Mucosa of stomach (tissue), 1 donor: ENCODE measurements around the gene ELAPOR2.

Experiments used
- H3K27me3 ChIP-seq: one replicate; pipeline ENCODE4 v1.7.0; 2013; ENCODE audit warnings: mild to moderate bottlenecking, low read length; ENCODE audit not compliant: control insufficient read depth, insufficient read depth
- H3K36me3 ChIP-seq: one replicate; pipeline ENCODE4 v1.7.0; 2013; ENCODE audit warnings: low read length; ENCODE audit not compliant: control insufficient read depth, insufficient read depth
- H3K4me1 ChIP-seq: one replicate; pipeline ENCODE4 v1.7.0; 2013; ENCODE audit warnings: mild to moderate bottlenecking, low read length; ENCODE audit not compliant: control insufficient read depth, insufficient read depth
- H3K4me3 ChIP-seq: one replicate; pipeline ENCODE4 v1.7.0; 2013; ENCODE audit warnings: low read length
- H3K9ac ChIP-seq: one replicate; pipeline ENCODE4 v1.7.0; 2013; ENCODE audit warnings: mild to moderate bottlenecking, low read length, moderate library complexity
- H3K9me3 ChIP-seq: one replicate; pipeline ENCODE4 v1.7.0; 2013; ENCODE audit warnings: mild to moderate bottlenecking, low read length, moderate library complexity; ENCODE audit not compliant: control insufficient read depth
- donor health status: Pancreatic carcinoma.

Gene ELAPOR2

DNA sequence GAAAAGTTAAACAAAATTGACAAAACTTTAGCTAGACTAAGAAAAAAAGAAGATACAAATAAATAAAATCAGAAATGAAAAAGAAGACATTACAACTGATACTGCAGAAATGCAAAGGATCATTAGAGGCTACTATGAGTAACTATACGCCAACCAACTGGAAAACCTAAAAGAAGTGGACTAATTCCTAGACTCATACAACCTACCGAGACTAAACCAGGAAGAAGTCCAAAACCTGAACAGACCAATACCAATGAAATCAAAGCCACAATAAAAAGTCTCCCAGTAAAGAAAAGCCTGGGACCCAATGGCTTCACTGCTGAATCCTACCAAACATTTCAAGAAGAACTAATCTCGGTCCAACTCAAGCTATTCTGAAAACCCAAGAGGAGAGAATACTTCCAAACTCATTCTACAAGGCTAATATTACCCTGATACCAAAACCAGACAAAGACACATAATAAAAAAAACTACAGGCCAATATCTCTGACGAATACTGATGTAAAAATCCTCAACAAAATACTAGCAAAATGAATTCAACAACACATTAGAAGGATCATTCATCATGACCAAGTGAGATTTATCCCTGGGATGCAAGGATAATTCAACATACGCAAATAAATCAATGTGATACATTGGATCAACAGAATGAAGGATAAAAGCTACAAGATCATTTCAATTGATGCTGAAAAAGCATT, 20.3 kb downstream of the ELAPOR2 start:
- H3K9me3 ChIP-seq: no peaks in the 10 kb centered on the region
- H3K4me1 ChIP-seq: no peaks in the 10 kb centered on the region
- H3K36me3 ChIP-seq: no peaks in the 10 kb centered on the region
- peak overlapping the region; percentile 8 for H3K4me3 ChIP-seq
- H3K9ac ChIP-seq: peak overlapping the region; percentile 22
- H3K27me3 ChIP-seq: no peaks in the 10 kb centered on the region

DNA sequence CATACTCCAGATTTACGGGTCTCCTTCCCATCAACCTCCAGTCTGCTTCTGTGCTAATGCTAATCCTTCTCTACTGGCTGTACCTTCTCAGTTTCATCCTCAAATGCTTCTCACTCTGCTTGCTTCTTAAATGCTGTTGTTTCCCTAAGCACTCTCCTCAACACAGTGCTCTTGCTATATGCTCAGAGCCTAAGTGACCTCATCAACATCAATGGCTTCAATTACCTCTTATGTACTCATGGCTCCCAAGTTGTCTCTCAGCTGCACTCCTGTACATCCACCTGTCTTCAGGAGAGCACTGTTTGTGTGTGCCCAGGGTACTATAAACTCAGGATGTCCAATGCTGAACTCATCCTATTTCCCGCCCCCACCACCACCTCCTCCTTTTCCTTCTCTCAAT, 22.5 kb downstream of the ELAPOR2 start:
- Histone ChIP-seq H3K9me3 (no peaks in the 10 kb centered on the region), H3K9ac (no peak overlapping the region), H3K4me3 (no peak overlapping the region), H3K27me3 (no peaks in the 10 kb centered on the region), H3K36me3 (no peaks in the 10 kb centered on the region), H3K4me1 (no peaks in the 10 kb centered on the region)

DNA sequence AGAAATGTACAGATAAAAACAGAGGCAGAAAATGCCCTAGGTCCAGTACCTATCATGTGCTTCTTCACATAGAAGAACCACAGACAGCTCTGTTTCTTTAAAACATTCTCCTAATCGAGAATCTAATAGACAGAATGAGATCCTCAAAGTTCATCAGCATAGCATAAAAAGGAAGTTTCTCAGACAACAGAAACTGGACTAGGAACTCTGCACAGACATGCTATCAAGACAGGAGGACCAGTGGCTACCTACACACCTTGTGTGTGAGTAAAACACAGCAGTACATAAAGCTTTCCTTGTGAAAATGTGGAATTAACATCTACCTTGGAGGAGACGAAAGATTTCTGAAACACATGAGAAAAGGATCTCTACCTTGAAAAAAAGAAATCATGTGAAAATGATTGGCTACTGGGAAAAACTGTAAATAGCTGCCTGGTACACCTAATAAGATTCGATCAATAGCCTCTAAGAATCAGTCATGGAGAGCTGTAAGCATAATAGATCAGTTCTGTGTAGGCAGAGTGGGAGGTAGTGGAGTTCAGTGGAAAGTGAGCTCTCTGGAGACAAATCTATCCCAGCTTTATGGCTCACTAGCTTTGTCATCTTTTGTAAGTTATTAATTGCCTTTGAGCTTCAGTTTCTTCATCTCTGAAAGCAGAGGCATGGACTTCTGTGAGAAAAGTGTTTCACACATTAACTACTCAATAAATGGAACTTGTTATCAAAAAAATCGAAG, 26.7 kb downstream of the ELAPOR2 start:
- Histone ChIP-seq H3K4me1 (no peaks in the 10 kb centered on the region), H3K36me3 (no peaks in the 10 kb centered on the region), H3K9ac (no peak overlapping the region), H3K27me3 (no peaks in the 10 kb centered on the region), H3K4me3 (no peak overlapping the region), H3K9me3 (no peaks in the 10 kb centered on the region)

DNA sequence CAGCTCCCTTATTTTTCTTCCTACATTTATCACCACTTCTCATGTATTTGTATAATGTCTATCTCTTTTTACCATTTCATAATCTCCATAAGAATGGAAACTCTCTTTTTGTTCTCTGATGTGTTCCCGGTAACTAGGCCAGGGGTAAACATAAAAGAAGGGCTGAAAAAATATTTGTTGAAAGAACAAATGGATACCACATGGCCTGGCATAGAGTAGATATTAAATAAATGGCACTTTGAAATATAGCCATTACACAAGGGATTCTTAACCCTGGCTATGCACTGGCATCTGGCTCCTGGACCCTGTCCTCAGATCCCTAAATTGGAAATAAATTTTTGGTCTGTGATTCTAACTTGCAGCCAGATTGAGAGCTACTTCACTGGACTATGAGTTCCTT, 30.4 kb downstream of the ELAPOR2 start:
- H3K36me3 ChIP-seq: no peaks in the 10 kb centered on the region

DNA sequence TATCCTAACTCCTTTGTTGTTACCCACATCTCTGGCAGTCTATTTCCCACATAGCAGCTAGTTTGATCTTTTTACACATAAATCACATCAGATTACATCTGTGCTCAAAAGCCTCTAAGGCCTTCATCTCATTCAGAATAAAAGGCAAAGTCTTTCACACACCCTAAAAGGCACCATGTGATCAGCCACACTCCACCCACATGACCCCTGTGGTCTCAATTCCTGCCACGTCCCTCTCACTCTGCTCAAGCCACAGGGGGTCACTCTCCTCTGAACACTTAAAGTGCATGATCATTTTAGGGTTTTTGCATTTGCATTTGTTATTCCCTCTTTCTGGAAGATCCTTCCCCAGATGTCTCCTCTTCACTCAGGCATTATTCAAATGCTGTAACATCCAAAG, 30.8 kb downstream of the ELAPOR2 start:
- H3K27me3 ChIP-seq: no peaks in the 10 kb centered on the region
- H3K4me1 ChIP-seq: no peaks in the 10 kb centered on the region
- H3K9me3 ChIP-seq: no peaks in the 10 kb centered on the region
- H3K36me3 ChIP-seq: no peaks in the 10 kb centered on the region
- H3K4me3 ChIP-seq: no peak overlapping the region
- no peak overlapping the region for H3K9ac ChIP-seq

More for the DNA sequence above, 30.4 kb downstream of the ELAPOR2 start:
- Histone ChIP-seq H3K27me3 (no peaks in the 10 kb centered on the region), H3K9me3 (no peaks in the 10 kb centered on the region), H3K4me3 (no peak overlapping the region), H3K9ac (no peak overlapping the region), H3K4me1 (no peaks in the 10 kb centered on the region)

DNA sequence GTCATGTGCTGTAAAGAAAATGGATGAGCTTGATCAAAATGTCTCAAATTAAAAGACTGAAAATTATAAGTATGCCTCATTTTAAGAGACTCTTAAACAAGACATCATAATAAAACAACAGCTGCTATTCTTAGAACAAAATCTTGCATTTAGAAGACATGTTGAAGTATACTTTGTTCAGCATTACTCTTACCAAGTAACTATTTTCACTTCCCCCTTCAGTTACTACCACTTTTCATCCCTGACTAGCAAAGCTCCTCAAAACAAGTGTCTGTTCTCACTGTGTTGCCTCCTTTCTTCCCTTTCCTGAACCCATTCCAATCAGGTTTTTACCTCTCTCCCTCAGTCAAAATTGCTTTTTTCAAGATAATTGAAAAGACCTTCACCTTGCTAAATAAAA, 31.6 kb downstream of the ELAPOR2 start:
- Histone ChIP-seq H3K4me1 (no peaks in the 10 kb centered on the region), H3K9ac (no peak overlapping the region), H3K36me3 (no peaks in the 10 kb centered on the region), H3K9me3 (no peaks in the 10 kb centered on the region), H3K27me3 (no peaks in the 10 kb centered on the region), H3K4me3 (no peak overlapping the region)

DNA sequence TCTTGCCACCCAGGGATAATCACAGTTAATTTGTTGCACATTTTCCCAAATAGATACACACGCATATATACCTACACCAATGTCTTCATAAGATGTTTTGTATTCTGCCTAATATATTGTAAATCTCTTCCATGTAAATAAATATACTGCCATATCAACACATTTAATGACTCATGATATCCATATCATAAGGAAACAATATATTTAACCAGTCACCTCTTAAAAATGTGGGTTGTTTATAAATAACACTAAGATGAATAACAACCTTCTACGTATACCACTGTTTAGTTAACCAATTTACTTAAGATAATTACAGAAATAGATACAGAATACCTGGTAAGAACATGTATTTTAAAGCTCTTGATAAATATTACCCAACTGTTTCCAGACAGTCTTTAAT, 38.2 kb downstream of the ELAPOR2 start:
- H3K9ac ChIP-seq: no peak overlapping the region
- no peaks in the 10 kb centered on the region for H3K27me3 ChIP-seq
- H3K36me3 ChIP-seq: no peaks in the 10 kb centered on the region
- no peaks in the 10 kb centered on the region for H3K9me3 ChIP-seq
- no peaks in the 10 kb centered on the region for H3K4me1 ChIP-seq
- no peak overlapping the region for H3K4me3 ChIP-seq

DNA sequence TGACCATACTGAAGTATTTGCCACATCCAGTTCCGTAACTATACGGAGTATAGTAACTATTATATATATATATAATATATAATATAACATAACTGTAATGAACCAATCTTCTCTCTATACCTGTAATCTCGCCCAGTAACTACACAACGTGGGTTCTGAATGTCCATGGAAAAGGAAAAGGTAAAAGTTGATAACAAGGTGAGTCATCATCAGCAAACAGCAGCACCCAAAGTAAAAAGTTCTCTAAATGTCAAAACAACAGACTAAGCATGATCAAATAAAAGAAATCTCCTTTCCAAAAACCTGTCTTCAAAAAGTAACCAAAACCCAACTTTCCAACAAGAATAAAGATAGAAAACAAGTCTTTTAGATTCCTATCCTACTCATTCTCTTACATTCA, 42.8 kb downstream of the ELAPOR2 start:
- H3K27me3 ChIP-seq: no peaks in the 10 kb centered on the region
- no peak overlapping the region for H3K9ac ChIP-seq
- no peak overlapping the region for H3K4me3 ChIP-seq
- no peaks in the 10 kb centered on the region for H3K4me1 ChIP-seq
- no peaks in the 10 kb centered on the region for H3K9me3 ChIP-seq
- no peaks in the 10 kb centered on the region for H3K36me3 ChIP-seq

DNA sequence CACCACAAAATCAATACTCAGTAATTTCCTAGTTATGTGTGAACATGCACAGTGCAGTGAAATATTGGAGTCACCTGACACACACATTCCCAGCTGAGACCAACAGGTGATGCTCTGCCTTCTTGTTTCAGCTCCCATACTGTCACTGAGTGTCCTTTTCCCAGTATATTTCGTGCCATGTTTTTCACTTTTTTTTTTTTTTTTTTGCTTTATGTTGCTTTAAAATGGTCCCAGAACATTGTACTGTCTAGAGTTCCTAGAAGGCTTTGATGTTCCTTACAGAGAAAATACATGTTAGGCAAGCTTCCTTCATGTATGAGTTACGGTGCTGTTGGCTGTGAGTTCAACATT, 45.6 kb downstream of the ELAPOR2 start:
- H3K9ac ChIP-seq: no peak overlapping the region
- H3K9me3 ChIP-seq: no peaks in the 10 kb centered on the region
- no peaks in the 10 kb centered on the region for H3K36me3 ChIP-seq
- H3K4me1 ChIP-seq: no peaks in the 10 kb centered on the region
- H3K27me3 ChIP-seq: no peaks in the 10 kb centered on the region
- H3K4me3 ChIP-seq: no peak overlapping the region

DNA sequence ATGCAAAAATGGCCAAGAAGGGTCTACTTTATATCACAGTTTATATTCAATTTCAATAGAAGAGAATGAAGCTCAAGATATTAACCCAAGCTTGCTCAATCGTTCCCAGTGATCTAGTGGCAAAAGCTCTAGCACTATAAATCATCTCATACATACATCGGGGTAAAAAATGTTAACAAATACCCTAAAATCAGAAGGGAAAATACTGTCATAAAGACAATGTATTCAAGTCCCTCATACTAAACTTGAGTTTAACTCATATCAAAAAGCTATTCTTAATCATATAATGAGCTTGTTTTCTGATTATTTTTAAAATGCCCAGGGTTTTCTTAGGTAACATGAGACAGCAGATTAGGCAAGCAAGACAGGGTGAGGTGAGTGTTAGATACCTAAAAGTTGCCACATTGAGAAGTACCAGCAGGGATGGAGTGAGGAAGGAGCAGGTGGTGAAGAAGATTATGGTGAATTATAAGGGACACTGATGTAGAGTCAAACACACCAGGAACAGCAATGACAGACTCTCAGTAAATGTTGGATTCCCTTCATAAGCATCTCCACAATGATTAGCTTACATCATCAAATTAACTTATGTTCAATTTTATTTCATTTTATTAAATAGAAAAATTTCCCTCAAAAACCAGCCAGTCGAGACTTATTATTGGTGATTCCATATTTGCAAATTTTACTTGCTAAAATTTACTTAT, 46.2 kb downstream of the ELAPOR2 start:
- no peaks in the 10 kb centered on the region for H3K9me3 ChIP-seq
- H3K27me3 ChIP-seq: no peaks in the 10 kb centered on the region
- no peak overlapping the region for H3K9ac ChIP-seq
- no peaks in the 10 kb centered on the region for H3K36me3 ChIP-seq
- no peaks in the 10 kb centered on the region for H3K4me1 ChIP-seq
- no peak overlapping the region for H3K4me3 ChIP-seq
